H9 (cell line): ENCODE results near the gene ACACA. TPM values are rescaled to one million over a fixed set of nuclear protein-coding genes. Genes with fewer than 3 reads are reported as not detected.
A peak's percentile ranks its signal among the peaks of the same experiment; 100 is the strongest.
"Not testable (repeated sequence)": the region's sequence is repeated elsewhere in the genome, so short reads cannot be mapped to it uniquely, and the experiment has no call there.

ENCODE experiments used
- DNase-seq: peaks from one replicate; pipeline ENCODE4 v3.0.0-alpha.2; 2017
- H2AFZ ChIP-seq: one replicate; pipeline ENCODE4 v1.6.1; 2013; ENCODE audit warnings: mild to moderate bottlenecking, low read length, control low read depth, moderate library complexity
- H2AK5ac ChIP-seq: 2 replicates; pipeline ENCODE4 v1.6.1; 2013; ENCODE audit warnings: low read length, control low read depth, mixed read lengths; ENCODE audit not compliant: insufficient read length
- H2BK120ac ChIP-seq: one replicate; pipeline ENCODE4 v1.6.1; 2013; ENCODE audit warnings: low read depth, mild to moderate bottlenecking, low read length, control low read depth, inconsistent platforms; ENCODE audit not compliant: poor library complexity, severe bottlenecking
- H2BK12ac ChIP-seq: 2 replicates; pipeline ENCODE4 v1.6.1; 2013; ENCODE audit warnings: low read length, control low read depth, mixed read lengths, low read depth; ENCODE audit not compliant: insufficient read length
- H2BK15ac ChIP-seq: 2 replicates; pipeline ENCODE4 v1.6.1; 2013; ENCODE audit warnings: low read depth, low read length, control low read depth
- H2BK20ac ChIP-seq: one replicate; pipeline ENCODE4 v1.6.1; 2013; ENCODE audit warnings: low read depth, mild to moderate bottlenecking, low read length, control low read depth, inconsistent platforms; ENCODE audit not compliant: poor library complexity, severe bottlenecking
- H2BK5ac ChIP-seq: 2 replicates; pipeline ENCODE4 v1.6.1; 2013; ENCODE audit warnings: low read length, control low read depth, mixed read lengths; ENCODE audit not compliant: insufficient read length
- H3K14ac ChIP-seq: 2 replicates; pipeline ENCODE4 v1.6.1; 2013; ENCODE audit warnings: low read length, control low read depth; ENCODE audit not compliant: insufficient read depth
- H3K18ac ChIP-seq: 2 replicates; pipeline ENCODE4 v1.6.1; 2013; ENCODE audit warnings: low read depth, mild to moderate bottlenecking, mixed read lengths, low read length, control low read depth; ENCODE audit not compliant: insufficient read length
- H3K23ac ChIP-seq: 2 replicates; pipeline ENCODE4 v1.6.1; 2013; ENCODE audit warnings: low read length, control low read depth, mixed read lengths, low read depth; ENCODE audit not compliant: insufficient read length
- H3K23me2 ChIP-seq: 2 replicates; pipeline ENCODE4 v1.6.1; 2013; ENCODE audit warnings: low read depth, mild to moderate bottlenecking, mixed read lengths, low read length, control low read depth; ENCODE audit not compliant: insufficient read length, poor library complexity, severe bottlenecking
- H3K27ac ChIP-seq: 2 replicates; pipeline ENCODE4 v1.5.1; 2013; ENCODE audit warnings: low read length, control low read depth, mixed read lengths, low read depth; ENCODE audit not compliant: insufficient read length
- H3K27me3 ChIP-seq: 2 replicates; pipeline ENCODE4 v1.6.1; 2013; ENCODE audit warnings: low read length, control low read depth, inconsistent platforms; ENCODE audit not compliant: insufficient read depth
- H3K4ac ChIP-seq: 2 replicates; pipeline ENCODE4 v1.6.1; 2013; ENCODE audit warnings: low read depth, mild to moderate bottlenecking, control low read depth, inconsistent platforms, low read length, moderate library complexity
- H3K4me1 ChIP-seq: 2 replicates; pipeline ENCODE4 v1.6.1; 2013; ENCODE audit warnings: low read length, control low read depth, inconsistent platforms; ENCODE audit not compliant: insufficient read depth
- H3K4me2 ChIP-seq: 2 replicates; pipeline ENCODE4 v1.6.1; 2013; ENCODE audit warnings: low read length, control low read depth, mixed read lengths; ENCODE audit not compliant: insufficient read length, insufficient read depth
- H3K56ac ChIP-seq: 2 replicates; pipeline ENCODE4 v1.6.1; 2013; ENCODE audit warnings: low read depth, mild to moderate bottlenecking, mixed read lengths, low read length, control low read depth; ENCODE audit not compliant: insufficient read length
- H3K79me1 ChIP-seq: 2 replicates; pipeline ENCODE4 v1.6.1; 2013; ENCODE audit warnings: low read depth, mild to moderate bottlenecking, moderate library complexity, low read length, control low read depth, inconsistent platforms; ENCODE audit not compliant: insufficient read depth, poor library complexity, severe bottlenecking
- H3K79me2 ChIP-seq: 2 replicates; pipeline ENCODE4 v1.6.1; 2013; ENCODE audit warnings: low read length, control low read depth, inconsistent platforms; ENCODE audit not compliant: insufficient read depth
- H3K9ac ChIP-seq: 2 replicates; pipeline ENCODE4 v1.6.1; 2013; ENCODE audit warnings: low read length, control low read depth, mixed read lengths; ENCODE audit not compliant: insufficient read length; ENCODE audit errors: extremely low read depth
- H3K9me3 ChIP-seq: one replicate; pipeline ENCODE4 v1.6.1; 2013; ENCODE audit warnings: low read depth, low read length, inconsistent platforms; ENCODE audit not compliant: control insufficient read depth
- H3T11ph ChIP-seq: one replicate; pipeline ENCODE4 v1.6.1; 2013; ENCODE audit warnings: mild to moderate bottlenecking, low read length, control low read depth, inconsistent platforms
- H4K20me1 ChIP-seq: one replicate; pipeline ENCODE4 v1.6.1; 2013; ENCODE audit not compliant: control insufficient read depth, insufficient read length, insufficient read depth
- H4K5ac ChIP-seq: 2 replicates; pipeline ENCODE4 v1.6.1; 2013; ENCODE audit warnings: low read depth, mild to moderate bottlenecking, mixed read lengths, low read length, control low read depth; ENCODE audit not compliant: insufficient read length
- H4K8ac ChIP-seq: replicated peaks from 2 replicates; pipeline ENCODE4 v1.6.1; 2013; ENCODE audit warnings: low read length, control low read depth, mixed read lengths, low read depth; ENCODE audit not compliant: insufficient read length
- H4K91ac ChIP-seq: 2 replicates; pipeline ENCODE4 v1.6.1; 2013; ENCODE audit warnings: low read depth, mild to moderate bottlenecking, moderate library complexity, mixed read lengths, low read length, control low read depth; ENCODE audit not compliant: insufficient read length
- H3K27ac Mint-ChIP-seq, 3 experiments: 2 replicates in 2 of 3; 3 replicates in 1 of 3; pipeline ENCODE4 v1.8.0; 2020 to 2021; ENCODE audit warnings: mixed read lengths in 3 of 3, mild to moderate bottlenecking in 1 of 3, moderate library complexity in 1 of 3
- H3K27me3 Mint-ChIP-seq: 2 replicates; pipeline ENCODE4 v1.8.0; 2021; ENCODE audit warnings: low read depth, mild to moderate bottlenecking, moderate library complexity, mixed read lengths
- H3K36me3 Mint-ChIP-seq, 3 experiments: 2 replicates in 2 of 3; 3 replicates in 1 of 3; pipeline ENCODE4 v1.8.0; 2020 to 2021; ENCODE audit warnings: low read depth in 3 of 3, mixed read lengths in 3 of 3; ENCODE audit not compliant: insufficient read depth in 1 of 3
- H3K4me1 Mint-ChIP-seq, 2 experiments: 2 replicates each; pipeline ENCODE4 v1.8.0; 2020; ENCODE audit warnings: mixed read lengths in 2 of 2
- H3K4me3 Mint-ChIP-seq, 2 experiments: 2 replicates in 1 of 2; 3 replicates in 1 of 2; pipeline ENCODE4 v1.8.0; 2020 to 2021; ENCODE audit warnings: mild to moderate bottlenecking in 2 of 2, mixed read lengths in 2 of 2, moderate library complexity in 1 of 2
- H3K9me3 Mint-ChIP-seq, 2 experiments: 2 replicates in 1 of 2; 3 replicates in 1 of 2; pipeline ENCODE4 v1.8.0; 2020; ENCODE audit warnings: mild to moderate bottlenecking in 2 of 2, mixed read lengths in 2 of 2, moderate library complexity in 1 of 2
- CTCF ChIP-seq: fragments of 200-600 bp; sonication (generic); conservative IDR thresholded peaks from 3 replicates; pipeline ENCODE4 v1.8.0; 2021; ENCODE audit warnings: antibody characterized with exemption, mild to moderate bottlenecking
- whole genome bisulfite sequencing: extraction: QIAGEN DNeasy Blood & Tissue Kit; methylation state at CpG from one replicate; pipeline ENCODE4 v1.1.7; 2013; ENCODE audit warnings: missing lambda C conversion rate, low lambda C conversion rate, mixed read lengths; ENCODE audit not compliant: insufficient read length; ENCODE audit errors: extremely low coverage; 5-methylcytosine and 5-hydroxymethylcytosine counted together
- total RNA-seq: library from RNA; stranded (reverse); gene quantifications from 2 replicates; pipeline ENCODE4 v1.2.1, GENCODE V29; 2021

Gene ACACA
- total RNA-seq, 1 experiment from 2014 or later: 135 TPM

- no peak overlapping the region for H3K9ac ChIP-seq
- H3K4ac ChIP-seq: no peak overlapping the region
- Mint-ChIP-seq H3K27ac (peak overlapping the region in 2 of 3 experiments; percentile 62 to 74; a peak in 4 of 7 replicates), H3K36me3 (peaks cover 18 to 30% (median 20%) of the 10 kb centered on the region in 3 experiments), H3K27me3 (no peaks in the 10 kb centered on the region), H3K4me1 (peaks cover 16 to 23% of the 10 kb centered on the region in 2 experiments), H3K9me3 (no peaks in the 10 kb centered on the region), H3K4me3 (no peak overlapping the region)
- no peaks in the 10 kb centered on the region for H4K20me1 ChIP-seq
- H3K18ac ChIP-seq: no peak overlapping the region
- H3K27ac ChIP-seq: peak overlapping the region; percentile 46
- H4K5ac ChIP-seq: no peak overlapping the region
- no peak overlapping the region for H2AFZ ChIP-seq
- H3K14ac ChIP-seq: no peak overlapping the region
- H3K27me3 ChIP-seq: no peaks in the 10 kb centered on the region
- H2AK5ac ChIP-seq: no peak overlapping the region
- no peak overlapping the region for H3K23ac ChIP-seq
- no peak for DNase-seq
- no peaks in the 10 kb centered on the region for H3K9me3 ChIP-seq
- no peak overlapping the region for H4K91ac ChIP-seq
- H2BK12ac ChIP-seq: no peak overlapping the region
- no peak overlapping the region for H3K4me2 ChIP-seq
- H3K4me1 ChIP-seq: no peaks in the 10 kb centered on the region
- no peak overlapping the region for H3T11ph ChIP-seq
- H2BK120ac ChIP-seq: no peak overlapping the region
- H3K79me1 ChIP-seq: no peaks in the 10 kb centered on the region
- no peak overlapping the region for H2BK15ac ChIP-seq
- no peak overlapping the region for H4K8ac ChIP-seq
- no peaks in the 10 kb centered on the region for H3K23me2 ChIP-seq
- H2BK20ac ChIP-seq: no peak overlapping the region
- no peak overlapping the region for H2BK5ac ChIP-seq
- H3K56ac ChIP-seq: no peak overlapping the region
- no CpG with 5 or more reads among the region's 7 CpGs for WGBS
- H3K79me2 ChIP-seq: no peaks in the 10 kb centered on the region
- no peak for TF ChIP-seq CTCF
Measured at GRCh38 chr17:37144075-37144701, 262.4 kb downstream of the ACACA start.

GRCh38 chr17:37143558-37143957, 263.1 kb downstream of the ACACA start:
- peak overlapping the region; percentile 1 to 28 (median 6); a peak in 3 of 7 replicates for H3K27ac Mint-ChIP-seq
- not testable (repeated sequence) for H3K4me3 Mint-ChIP-seq, H2AK5ac ChIP-seq

More at GRCh38 chr17:37143558-37143957, 263.1 kb downstream of the ACACA start:
- not testable (repeated sequence) for H2BK15ac ChIP-seq, H3K18ac ChIP-seq, H3K4me1 ChIP-seq, H3K4me2 ChIP-seq, H3K9me3 Mint-ChIP-seq, H4K20me1 ChIP-seq, H2BK12ac ChIP-seq, H2AFZ ChIP-seq, H3K9ac ChIP-seq, H3K79me1 ChIP-seq, H3K27ac ChIP-seq, H4K5ac ChIP-seq, H3K9me3 ChIP-seq, H3T11ph ChIP-seq, H2BK120ac ChIP-seq, H3K56ac ChIP-seq, H3K27me3 Mint-ChIP-seq, H4K91ac ChIP-seq, H3K23me2 ChIP-seq, H4K8ac ChIP-seq, H3K27me3 ChIP-seq, H3K14ac ChIP-seq, H3K79me2 ChIP-seq, H2BK20ac ChIP-seq, H3K4ac ChIP-seq, H3K23ac ChIP-seq, H2BK5ac ChIP-seq, DNase-seq
- no CpG with 5 or more reads among the region's 3 CpGs for WGBS
- Mint-ChIP-seq H3K36me3 (peaks cover 18 to 30% (median 25%) of the 10 kb centered on the region in 3 experiments), H3K4me1 (peaks cover 20 to 29% of the 10 kb centered on the region in 2 experiments)
